ENCODE results near the gene PROM2. TPM values are rescaled to one million over a fixed set of nuclear protein-coding genes. Genes with fewer than 3 reads are reported as not detected.

PROM2 gene
- total RNA-seq, 2 donors from 2014 or later: 0.86 to 1.9 TPM

GRCh38 chr2:95277246-95277906, 3.1 kb downstream of the PROM2 start:
- no peak for DNase-seq (ENCODE audit: low spot score in 2 of 2)
- Mint-ChIP-seq H3K9me3 (no peaks in the 10 kb centered on the region), H3K36me3 (no peaks in the 10 kb centered on the region), H3K27ac (no peak overlapping the region)
- no peak for ATAC-seq

- peak in 1 of 2 donors; percentile 26 for ATAC-seq
- no peak for DNase-seq (ENCODE audit: low spot score in 2 of 2)
- no peaks in the 10 kb centered on the region for H3K9me3 Mint-ChIP-seq
- no peak overlapping the region for H3K27ac Mint-ChIP-seq
- no peaks in the 10 kb centered on the region for H3K36me3 Mint-ChIP-seq
These were observed 3.8 kb downstream of the PROM2 start for GRCh38 chr2:95278051-95278471.

DNA sequence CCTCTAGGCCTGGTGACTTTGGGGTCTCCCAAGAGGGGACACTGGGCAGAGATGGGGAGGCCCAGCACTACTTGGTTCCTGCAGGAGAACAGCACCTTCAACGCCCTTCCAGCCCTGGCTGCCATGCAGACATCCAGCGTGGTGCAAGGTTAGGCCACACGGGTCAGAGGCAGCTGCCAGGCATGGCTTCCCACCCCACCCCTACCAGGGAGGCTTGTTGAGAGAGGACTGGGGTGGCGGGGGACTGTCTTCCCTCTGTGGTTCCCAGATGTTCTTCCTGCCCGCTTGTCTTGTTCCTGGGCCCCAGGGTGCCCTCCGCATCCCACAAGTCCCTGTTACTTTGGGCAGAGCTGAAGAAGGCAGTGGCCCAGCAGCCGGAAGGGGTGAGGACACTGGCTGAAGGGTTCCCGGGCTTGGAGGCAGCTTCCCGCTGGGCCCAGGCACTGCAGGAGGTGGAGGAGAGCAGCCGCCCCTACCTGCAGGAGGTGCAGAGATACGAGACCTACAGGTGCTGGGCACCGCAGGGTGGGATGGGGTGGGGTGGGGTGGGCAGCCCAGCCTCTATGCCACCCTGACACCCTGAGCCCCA, 4.5 kb downstream of the PROM2 start:
- no peaks in the 10 kb centered on the region for H3K36me3 Mint-ChIP-seq
- ATAC-seq (no peak), DNase-seq (ENCODE audit: low spot score in 2 of 2) (no peak)
- H3K27ac Mint-ChIP-seq: no peak overlapping the region
- no peaks in the 10 kb centered on the region for H3K9me3 Mint-ChIP-seq

GRCh38 chr2:95279435-95280035, 5.3 kb downstream of the PROM2 start:
- H3K27ac Mint-ChIP-seq: peak overlapping the region in 1 of 2 donors; percentile 44
- ATAC-seq (no peak), DNase-seq (ENCODE audit: low spot score in 2 of 2) (no peak)
- no peaks in the 10 kb centered on the region for H3K9me3 Mint-ChIP-seq
- H3K36me3 Mint-ChIP-seq: no peaks in the 10 kb centered on the region

- no peak for DNase-seq (ENCODE audit: low spot score in 2 of 2)
- no peaks in the 10 kb centered on the region for H3K36me3 Mint-ChIP-seq
- no peaks in the 10 kb centered on the region for H3K9me3 Mint-ChIP-seq
- no peak for ATAC-seq
- H3K27ac Mint-ChIP-seq: no peak overlapping the region
These were observed 6.8 kb downstream of the PROM2 start for GRCh38 chr2:95281071-95281470.

DNA sequence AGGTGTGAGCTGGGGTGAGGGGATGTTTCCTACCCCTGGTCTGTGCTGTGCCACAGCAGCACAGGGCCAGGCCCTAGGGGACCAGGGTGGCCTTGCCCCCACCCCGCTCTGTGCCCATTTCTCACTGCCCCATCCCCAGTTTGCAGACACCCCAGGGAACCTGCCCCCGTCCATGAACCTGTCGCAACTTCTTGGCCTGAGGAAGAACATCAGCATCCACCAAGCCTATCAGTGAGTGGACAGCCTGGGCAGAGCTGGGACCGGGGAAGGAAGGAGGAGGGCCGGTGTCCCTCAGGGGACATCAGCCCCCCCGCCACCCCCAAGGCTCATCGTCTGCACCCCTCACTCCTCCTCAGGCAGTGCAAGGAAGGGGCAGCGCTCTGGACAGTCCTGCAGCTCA, 7.5 kb downstream of the PROM2 start:
- DNase-seq (ENCODE audit: low spot score in 2 of 2) (no peak), ATAC-seq (no peak)
- H3K27ac Mint-ChIP-seq: no peak overlapping the region
- H3K36me3 Mint-ChIP-seq: no peaks in the 10 kb centered on the region
- no peaks in the 10 kb centered on the region for H3K9me3 Mint-ChIP-seq

- Mint-ChIP-seq H3K36me3 (no peaks in the 10 kb centered on the region), H3K27ac (no peak overlapping the region), H3K9me3 (no peaks in the 10 kb centered on the region)
- ATAC-seq (no peak), DNase-seq (ENCODE audit: low spot score in 2 of 2) (no peak)
These were observed 8.2 kb downstream of the PROM2 start for GRCh38 chr2:95282458-95282857.

DNA sequence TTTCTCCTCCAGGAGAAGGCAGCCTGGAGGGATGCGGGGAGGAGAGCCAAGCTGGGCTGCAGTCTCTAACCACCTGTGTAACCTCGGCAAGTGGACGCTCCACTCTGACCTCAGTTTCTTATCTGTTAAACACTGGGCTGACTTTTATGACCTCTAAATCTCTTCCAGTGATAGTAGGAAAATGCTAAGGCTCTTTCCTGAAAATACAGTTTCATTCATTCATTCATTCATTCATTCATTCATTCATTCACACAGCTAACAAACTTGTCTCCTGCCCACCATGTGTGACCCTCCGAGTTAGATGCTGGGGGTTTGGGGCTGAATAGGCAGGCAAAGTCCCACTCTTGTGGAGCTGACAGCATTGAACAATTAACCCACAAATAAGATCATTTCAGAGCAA, 9.3 kb downstream of the PROM2 start:
- Mint-ChIP-seq H3K36me3 (no peaks in the 10 kb centered on the region), H3K9me3 (no peaks in the 10 kb centered on the region), H3K27ac (no peak overlapping the region)
- ATAC-seq (no peak), DNase-seq (ENCODE audit: low spot score in 2 of 2) (no peak)

DNA sequence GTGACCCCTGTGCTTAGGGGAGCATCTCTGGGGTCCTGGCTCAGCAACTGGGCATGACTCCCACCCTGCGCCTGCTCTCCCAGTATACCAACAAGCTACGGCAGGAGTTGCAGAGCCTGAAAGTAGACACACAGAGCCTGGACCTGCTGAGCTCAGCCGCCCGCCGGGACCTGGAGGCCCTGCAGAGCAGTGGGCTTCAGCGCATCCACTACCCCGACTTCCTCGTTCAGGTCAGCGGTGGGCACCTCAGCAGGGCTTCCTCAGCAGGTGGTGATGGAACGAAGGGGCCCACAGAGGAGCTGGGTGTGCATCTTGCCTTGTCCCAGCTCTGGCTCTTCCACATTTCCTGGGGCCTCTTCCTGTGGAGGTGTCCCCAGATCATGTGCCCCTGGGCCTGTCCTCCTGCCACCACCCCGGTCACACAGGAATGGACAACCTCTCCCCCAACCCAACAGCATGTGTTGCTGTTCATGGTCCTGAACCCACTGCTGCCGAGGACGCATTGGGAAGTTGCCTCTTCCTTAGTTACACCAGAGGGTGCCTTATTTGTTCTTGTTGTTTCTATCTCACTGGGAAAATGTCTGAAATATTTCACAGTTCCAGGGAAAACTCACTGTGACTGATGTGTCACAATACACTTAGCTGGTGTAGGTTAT, 10.8 kb downstream of the PROM2 start:
- no peak overlapping the region for H3K27ac Mint-ChIP-seq
- no peak for DNase-seq (ENCODE audit: low spot score in 2 of 2)
- ATAC-seq: no peak
- H3K9me3 Mint-ChIP-seq: peaks cover under 1 to 5% of the 10 kb centered on the region in 2 donors
- H3K36me3 Mint-ChIP-seq: peaks cover 2 to 3% of the 10 kb centered on the region in 2 donors

- Mint-ChIP-seq H3K36me3 (peaks cover 8% of the 10 kb centered on the region in 2 donors), H3K27ac (no peak overlapping the region), H3K9me3 (peaks cover 6 to 10% of the 10 kb centered on the region in 2 donors)
- no peak for ATAC-seq
- no peak for DNase-seq (ENCODE audit: low spot score in 2 of 2)
These were observed 11.3 kb downstream of the PROM2 start for GRCh38 chr2:95285542-95285932.

DNA sequence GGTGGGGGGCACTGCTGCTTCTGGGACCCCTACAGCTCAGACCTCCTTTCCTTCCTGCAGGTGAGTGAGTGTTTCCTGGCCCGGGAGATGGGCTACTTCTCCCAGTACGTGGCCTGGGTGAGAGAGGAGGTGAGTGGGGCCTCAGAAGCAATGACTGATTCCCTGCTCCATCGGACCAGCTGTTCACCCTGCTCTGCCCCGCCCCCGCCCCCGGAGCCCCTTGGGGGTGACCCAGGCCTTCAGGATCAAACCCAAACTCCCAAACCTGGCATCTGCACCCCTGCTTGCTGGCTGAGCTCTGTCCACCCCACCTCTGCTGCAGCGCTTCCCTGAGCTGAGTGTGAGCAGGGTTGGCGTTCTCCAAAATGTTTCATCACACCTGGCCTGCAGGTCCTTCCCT, 13.1 kb downstream of the PROM2 start:
- H3K36me3 Mint-ChIP-seq: peaks cover 11 to 15% of the 10 kb centered on the region in 2 donors
- DNase-seq (ENCODE audit: low spot score in 2 of 2) (no peak), ATAC-seq (no peak)
- no peak overlapping the region for H3K27ac Mint-ChIP-seq
- H3K9me3 Mint-ChIP-seq: peaks cover 9 to 12% of the 10 kb centered on the region in 2 donors

DNA sequence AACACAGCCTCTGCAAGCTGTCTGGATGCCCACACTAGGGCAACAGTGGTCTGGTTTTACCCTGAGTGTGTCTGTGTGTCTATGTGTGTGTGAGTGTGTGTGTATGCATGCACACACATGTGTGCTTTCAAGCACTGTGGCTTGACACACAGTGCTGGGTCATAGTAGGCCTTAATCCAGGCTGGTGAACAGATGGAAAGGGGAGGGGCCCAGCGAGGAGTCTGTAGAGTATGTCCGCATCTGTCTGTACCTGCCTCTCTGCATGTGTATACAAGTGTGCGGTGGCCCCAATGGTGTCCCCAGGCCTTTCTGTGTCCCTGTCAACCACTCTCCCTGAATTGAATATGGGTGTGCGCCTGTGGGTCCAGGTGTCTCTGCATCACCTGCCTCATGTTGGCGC, 13.6 kb downstream of the PROM2 start:
- DNase-seq (ENCODE audit: low spot score in 2 of 2) (no peak), ATAC-seq (no peak)
- Mint-ChIP-seq H3K27ac (no peak overlapping the region), H3K9me3 (peaks cover 12% of the 10 kb centered on the region in 2 donors), H3K36me3 (peaks cover 14 to 17% of the 10 kb centered on the region in 2 donors)

DNA sequence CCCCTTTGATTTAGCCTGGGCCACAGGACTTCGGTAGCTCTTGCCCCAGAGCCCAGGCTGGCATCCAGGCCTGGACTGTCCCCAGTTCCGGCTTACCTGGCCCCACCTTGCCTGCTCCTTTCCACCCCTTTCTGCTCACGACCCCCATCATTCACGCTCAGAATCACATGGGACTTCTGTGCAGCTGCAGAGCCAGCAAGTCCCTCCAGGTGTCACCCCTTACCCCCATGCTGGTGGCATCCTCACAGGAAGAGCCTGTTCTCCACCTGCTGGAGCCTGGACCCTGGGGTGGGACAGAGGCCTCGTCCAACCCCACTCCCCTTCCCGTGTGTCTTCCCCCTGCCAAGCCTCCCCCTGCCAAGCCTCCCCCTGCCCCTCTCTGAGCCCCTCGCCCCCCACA, 15.0 kb downstream of the PROM2 start:
- Mint-ChIP-seq H3K36me3 (peaks cover 14 to 17% of the 10 kb centered on the region in 2 donors), H3K9me3 (peaks cover 12% of the 10 kb centered on the region in 2 donors), H3K27ac (no peak overlapping the region)
- ATAC-seq: no peak
- no peak for DNase-seq (ENCODE audit: low spot score in 2 of 2)

DNA sequence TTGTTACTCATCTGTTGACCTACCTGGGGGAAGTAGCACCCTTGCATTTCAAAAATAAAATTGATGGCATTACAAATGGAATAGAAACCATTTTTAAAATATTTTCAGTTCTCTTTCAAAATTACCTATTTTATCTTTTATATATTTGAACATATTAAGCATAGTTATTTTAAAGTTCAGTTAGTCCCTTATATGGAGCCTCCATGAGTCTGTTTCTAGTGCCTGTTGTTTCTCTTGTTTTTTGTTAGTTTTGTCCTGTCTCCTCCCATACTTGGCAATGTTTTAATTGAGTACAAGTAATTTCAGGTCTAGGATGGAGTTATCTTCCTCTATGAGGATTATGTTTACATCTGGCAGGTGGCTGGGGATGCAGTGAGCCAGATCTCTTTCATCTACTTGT, 17.0 kb downstream of the PROM2 start:
- no peak overlapping the region for H3K27ac Mint-ChIP-seq
- H3K9me3 Mint-ChIP-seq: peaks cover 12% of the 10 kb centered on the region in 2 donors
- DNase-seq (ENCODE audit: low spot score in 2 of 2) (no peak), ATAC-seq (no peak)
- H3K36me3 Mint-ChIP-seq: peaks cover 14 to 17% of the 10 kb centered on the region in 2 donors

DNA sequence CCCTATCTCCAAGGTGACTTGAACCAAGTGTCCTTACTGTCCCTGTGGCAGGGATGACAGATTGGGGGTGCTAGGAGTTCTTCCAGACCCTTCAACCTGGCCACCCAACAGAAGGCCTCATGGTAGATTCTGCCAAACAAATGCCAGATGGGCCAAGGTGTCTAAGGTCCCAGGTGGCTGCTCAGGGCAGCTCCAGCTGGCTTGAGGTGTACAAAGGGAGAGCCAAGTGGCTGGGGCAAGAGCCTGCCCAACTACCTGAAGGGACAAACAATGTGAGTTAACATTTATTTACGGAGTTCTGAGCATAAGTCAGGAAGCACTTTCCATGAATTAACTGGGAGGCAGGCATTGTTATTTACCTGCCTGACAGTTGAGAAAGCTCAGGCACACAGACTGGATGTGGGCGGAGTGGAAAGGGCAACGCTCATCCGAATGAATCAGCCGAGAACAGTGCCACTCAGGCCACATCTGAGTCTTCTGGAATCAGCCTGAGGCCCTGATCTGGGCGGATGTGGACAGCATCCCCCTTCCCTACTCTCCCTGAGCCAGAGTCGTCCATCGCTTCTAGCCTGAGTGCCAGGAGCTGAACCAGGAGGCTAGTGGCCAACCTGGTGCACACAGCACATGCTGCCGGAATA, 18.5 kb downstream of the PROM2 start:
- DNase-seq (ENCODE audit: low spot score in 2 of 2): no peak
- Mint-ChIP-seq H3K36me3 (peaks cover 14 to 17% of the 10 kb centered on the region in 2 donors), H3K27ac (no peak overlapping the region), H3K9me3 (peaks cover 12% of the 10 kb centered on the region in 2 donors)
- no peak for ATAC-seq

DNA sequence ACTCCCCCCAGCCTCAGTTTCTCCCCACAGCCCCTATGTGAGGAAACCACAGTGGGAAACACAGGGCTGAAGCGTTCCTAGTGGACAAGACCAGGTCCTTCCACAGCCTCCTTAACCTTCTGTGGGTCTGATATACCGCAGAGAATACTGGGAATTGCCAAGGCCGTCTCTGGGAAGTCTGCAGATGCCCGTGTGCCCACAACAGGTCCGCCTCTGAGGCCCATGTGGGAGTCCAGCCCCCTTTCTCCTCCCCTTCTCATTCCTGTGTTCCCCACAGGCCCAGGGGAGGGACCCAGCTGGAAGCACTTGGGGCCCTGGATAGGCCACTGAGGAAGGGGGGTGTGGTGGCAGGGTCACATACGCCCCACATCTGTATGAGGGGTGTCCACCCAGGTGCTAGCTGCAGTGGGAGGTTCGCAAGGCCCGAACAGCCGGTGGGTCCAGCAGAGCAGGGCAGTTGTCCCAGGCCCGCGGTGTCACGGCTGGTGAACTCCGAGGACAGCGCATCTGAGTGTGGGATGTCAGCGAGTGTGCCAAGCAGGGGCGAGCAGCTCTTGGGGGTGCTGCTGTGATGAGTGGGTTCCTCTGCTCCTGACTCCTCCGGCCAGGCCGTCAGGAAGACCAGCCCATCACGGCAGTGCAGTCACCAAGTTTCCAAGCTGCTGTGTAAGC, 20.5 kb downstream of the PROM2 start:
- Mint-ChIP-seq H3K27ac (no peak overlapping the region), H3K9me3 (peaks cover 10 to 12% of the 10 kb centered on the region in 2 donors), H3K36me3 (peaks cover 14 to 17% of the 10 kb centered on the region in 2 donors)
- no peak for DNase-seq (ENCODE audit: low spot score in 2 of 2)
- ATAC-seq: no peak

Data from activated naive CD4-positive, alpha-beta T cell treated with anti-CD3 and anti-CD28 coated beads, Interleukin-2, amount 50 U/mL, for 72 hours (primary cell).